Ovary (tissue), 9 donors: ENCODE data around the gene PTPN3. TPM values are rescaled to one million over a fixed set of nuclear protein-coding genes. Genes with fewer than 3 reads are reported as not detected.

Experiments used
- DNase-seq, 5 donors: peaks; one replicate each; pipeline ENCODE4 v3.0.0-alpha.2; 2019 to 2020
- H3K27ac ChIP-seq, 2 donors: fragments of 200-600 bp; one replicate each; pipeline versions ENCODE4 v1.5.1 to v1.8.0; 2019 to 2022
- H3K27me3 ChIP-seq: fragments of 200-600 bp; one replicate; pipeline ENCODE4 v1.8.0; 2022
- H3K36me3 ChIP-seq: fragments of 200-600 bp; sonication (generic); one replicate; pipeline ENCODE4 v1.5.1; 2019
- H3K4me1 ChIP-seq: one replicate; pipeline ENCODE4 v1.8.1; 2013; ENCODE audit warnings: mild to moderate bottlenecking, moderate library complexity; ENCODE audit not compliant: insufficient read depth
- H3K4me3 ChIP-seq: fragments of 200-600 bp; sonication (generic); one replicate; pipeline ENCODE4 v1.5.1; 2017
- H3K9me3 ChIP-seq, 2 donors: fragments of 200-600 bp in 1 of 2; sonication (generic) in 1 of 2; one replicate each; pipeline versions ENCODE4 v1.5.1 to v1.8.1; 2013 to 2019; ENCODE audit warnings: mild to moderate bottlenecking in 1 of 2, moderate library complexity in 1 of 2
- CTCF ChIP-seq, 3 donors: fragments of 450-650 bp in 2 of 3; fragments of 200-600 bp in 1 of 3; IDR thresholded peaks; one replicate each; pipeline versions ENCODE4 v1.5.1 to v1.8.0; 2016 to 2022; ENCODE audit warnings: antibody characterized with exemption in 3 of 3, mild to moderate bottlenecking in 1 of 3
- EP300 ChIP-seq: sonication (generic); formaldehyde crosslinking; IDR thresholded peaks from one replicate; pipeline ENCODE4 v1.6.1; 2017; ENCODE audit warnings: antibody characterized with exemption
- POLR2A ChIP-seq: fragments of 450-650 bp; IDR thresholded peaks from one replicate; pipeline ENCODE4 v1.6.1; 2017; ENCODE audit warnings: antibody characterized with exemption, mild to moderate bottlenecking, moderate library complexity
- WGBS, 3 donors: extraction: QIAGEN DNeasy Blood & Tissue Kit in 1 of 3; methylation state at CpG; one replicate each; pipeline versions ENCODE4 v1.1.5 to v1.1.7; 2013 to 2017; 5-methylcytosine and 5-hydroxymethylcytosine counted together
- intact Hi-C, 4 donors: fragments of 100-400 bp; cut with DNase I; formaldehyde crosslinking; loops; one replicate each; pipeline versions ENCODE4 v1.11.0 to v1.15.1; 2022 to 2023
- polyA plus RNA-seq, 2 donors: library from polyadenylated mRNA; stranded (reverse); fragments of 200-250 nt in 1 of 2; fragments of 350-450 nt in 1 of 2; fragmentation: Illumina TruSeq in 1 of 2; extraction: RNeasy Lipid Tissue Mini Kit (QIAGEN cat#74804) in 1 of 2; gene quantifications; one replicate each; pipeline ENCODE4 v1.2.3, GENCODE V29; 2013 to 2014
- total RNA-seq, 7 donors: library from RNA; depleted of rRNA in 2 of 7; stranded (reverse); fragments of >200 nt in 2 of 7; fragmentation: NEBNext Ultra II Directional in 3 of 7; extraction: Animal tissue kit (Norgen Biotek cat#: 25700) in 3 of 7; gene quantifications; one replicate each; pipeline versions ENCODE4 v1.1.0 to v1.2.4, GENCODE V29; 2016 to 2023
- donor health status: DM: no; HTN: no; CAD: no; lungs with moderate emphysema.
- donor health status: DM: no; HTN: no; CAD: no.
- donor health status: Bipolar disorder and iron deficiency.
- donor health status: DM: yes; HTN: yes; CAD: no.
- donor health status: DM: no; HTN: no; CAD: no.
- donor health status: DM: yes; HTN: yes; CAD: no.

The PTPN3 gene
- total and polyA plus RNA-seq, 9 donors: 0.20 to 17.8 (median 1.6) TPM

GRCh38 chr9:109442716-109443115 is 55.4 kb downstream of the PTPN3 start:
- WGBS, 3 donors: 88 to 92% (median 91%) methylated on average over 2 of the region's 2 CpGs
- no peak for DNase-seq
- Histone ChIP-seq H3K4me1 (no peaks in the 10 kb centered on the region), H3K9me3 (no peaks in the 10 kb centered on the region), H3K36me3 (no peaks in the 10 kb centered on the region), H3K4me3 (no peak overlapping the region), H3K27ac (no peak overlapping the region), H3K27me3 (no peaks in the 10 kb centered on the region)
- intact Hi-C loops: no loop called here
- TF ChIP-seq EP300 (no peak), CTCF (IDR thresholded peaks at IDR 0.05) (no peak), POLR2A (no peak)

- no peaks in the 10 kb centered on the region for H3K27me3 ChIP-seq
- no peak for DNase-seq
- peaks cover 3% of the 10 kb centered on the region for H3K4me1 ChIP-seq
- no peak overlapping the region for H3K27ac ChIP-seq
- WGBS, 3 donors: 53 to 58% (median 53%) methylated on average over 3 of the region's 3 CpGs
- H3K4me3 ChIP-seq: no peak overlapping the region
- no peaks in the 10 kb centered on the region for H3K9me3 ChIP-seq
- intact Hi-C loops: no loop called here
- no peaks in the 10 kb centered on the region for H3K36me3 ChIP-seq
- TF ChIP-seq CTCF (IDR thresholded peaks at IDR 0.05): no peak
- TF ChIP-seq POLR2A: no peak
- TF ChIP-seq EP300: no peak
These were observed 56.8 kb downstream of the PTPN3 start for GRCh38 chr9:109441296-109441695.

- no peaks in the 10 kb centered on the region for H3K27me3 ChIP-seq
- H3K9me3 ChIP-seq: no peaks in the 10 kb centered on the region
- WGBS, 3 donors: 4 to 9% (median 8%) methylated on average over 4 of the region's 4 CpGs
- H3K4me1 ChIP-seq: peaks cover 3% of the 10 kb centered on the region
- no peaks in the 10 kb centered on the region for H3K36me3 ChIP-seq
- H3K4me3 ChIP-seq: no peak overlapping the region
- peak in 1 of 5 donors; percentile 25 for DNase-seq
- H3K27ac ChIP-seq: no peak overlapping the region
- intact Hi-C loops: no loop called here
- TF ChIP-seq CTCF (IDR thresholded peaks at IDR 0.05) (no peak), EP300 (no peak), POLR2A (no peak)
These were observed 57.3 kb downstream of the PTPN3 start for GRCh38 chr9:109440797-109441287.

GRCh38 chr9:109440117-109440515 is 58.0 kb downstream of the PTPN3 start:
- H3K27ac ChIP-seq: no peak overlapping the region
- whole genome bisulfite sequencing, 3 donors: 84 to 89% (median 85%) methylated on average over 3 of the region's 3 CpGs
- H3K36me3 ChIP-seq: no peaks in the 10 kb centered on the region
- no peak for TF ChIP-seq EP300
- TF ChIP-seq CTCF (IDR thresholded peaks at IDR 0.05): no peak
- TF ChIP-seq POLR2A: no peak
- no peaks in the 10 kb centered on the region for H3K9me3 ChIP-seq
- H3K4me1 ChIP-seq: peaks cover 3% of the 10 kb centered on the region
- intact Hi-C loops: no loop called here
- H3K27me3 ChIP-seq: no peaks in the 10 kb centered on the region
- no peak for DNase-seq
- H3K4me3 ChIP-seq: no peak overlapping the region
